H9 (cell line): ENCODE results near the gene TRIM28. TPM values are rescaled to one million over a fixed set of nuclear protein-coding genes. Genes with fewer than 3 reads are reported as not detected.

ENCODE experiments used
- DNase-seq: peaks from one replicate; pipeline ENCODE4 v3.0.0-alpha.2; 2017
- H2AFZ ChIP-seq: one replicate; pipeline ENCODE4 v1.6.1; 2013; ENCODE audit warnings: mild to moderate bottlenecking, low read length, control low read depth, moderate library complexity
- H2AK5ac ChIP-seq: 2 replicates; pipeline ENCODE4 v1.6.1; 2013; ENCODE audit warnings: low read length, control low read depth, mixed read lengths; ENCODE audit not compliant: insufficient read length
- H2BK120ac ChIP-seq: one replicate; pipeline ENCODE4 v1.6.1; 2013; ENCODE audit warnings: low read depth, mild to moderate bottlenecking, low read length, control low read depth, inconsistent platforms; ENCODE audit not compliant: poor library complexity, severe bottlenecking
- H2BK12ac ChIP-seq: 2 replicates; pipeline ENCODE4 v1.6.1; 2013; ENCODE audit warnings: low read length, control low read depth, mixed read lengths, low read depth; ENCODE audit not compliant: insufficient read length
- H2BK15ac ChIP-seq: 2 replicates; pipeline ENCODE4 v1.6.1; 2013; ENCODE audit warnings: low read depth, low read length, control low read depth
- H2BK20ac ChIP-seq: one replicate; pipeline ENCODE4 v1.6.1; 2013; ENCODE audit warnings: low read depth, mild to moderate bottlenecking, low read length, control low read depth, inconsistent platforms; ENCODE audit not compliant: poor library complexity, severe bottlenecking
- H2BK5ac ChIP-seq: 2 replicates; pipeline ENCODE4 v1.6.1; 2013; ENCODE audit warnings: low read length, control low read depth, mixed read lengths; ENCODE audit not compliant: insufficient read length
- H3K14ac ChIP-seq: 2 replicates; pipeline ENCODE4 v1.6.1; 2013; ENCODE audit warnings: low read length, control low read depth; ENCODE audit not compliant: insufficient read depth
- H3K18ac ChIP-seq: 2 replicates; pipeline ENCODE4 v1.6.1; 2013; ENCODE audit warnings: low read depth, mild to moderate bottlenecking, mixed read lengths, low read length, control low read depth; ENCODE audit not compliant: insufficient read length
- H3K23ac ChIP-seq: 2 replicates; pipeline ENCODE4 v1.6.1; 2013; ENCODE audit warnings: low read length, control low read depth, mixed read lengths, low read depth; ENCODE audit not compliant: insufficient read length
- H3K23me2 ChIP-seq: 2 replicates; pipeline ENCODE4 v1.6.1; 2013; ENCODE audit warnings: low read depth, mild to moderate bottlenecking, mixed read lengths, low read length, control low read depth; ENCODE audit not compliant: insufficient read length, poor library complexity, severe bottlenecking
- H3K27ac ChIP-seq: 2 replicates; pipeline ENCODE4 v1.5.1; 2013; ENCODE audit warnings: low read length, control low read depth, mixed read lengths, low read depth; ENCODE audit not compliant: insufficient read length
- H3K27me3 ChIP-seq: 2 replicates; pipeline ENCODE4 v1.6.1; 2013; ENCODE audit warnings: low read length, control low read depth, inconsistent platforms; ENCODE audit not compliant: insufficient read depth
- H3K4ac ChIP-seq: 2 replicates; pipeline ENCODE4 v1.6.1; 2013; ENCODE audit warnings: low read depth, mild to moderate bottlenecking, control low read depth, inconsistent platforms, low read length, moderate library complexity
- H3K4me1 ChIP-seq: 2 replicates; pipeline ENCODE4 v1.6.1; 2013; ENCODE audit warnings: low read length, control low read depth, inconsistent platforms; ENCODE audit not compliant: insufficient read depth
- H3K4me2 ChIP-seq: 2 replicates; pipeline ENCODE4 v1.6.1; 2013; ENCODE audit warnings: low read length, control low read depth, mixed read lengths; ENCODE audit not compliant: insufficient read length, insufficient read depth
- H3K56ac ChIP-seq: 2 replicates; pipeline ENCODE4 v1.6.1; 2013; ENCODE audit warnings: low read depth, mild to moderate bottlenecking, mixed read lengths, low read length, control low read depth; ENCODE audit not compliant: insufficient read length
- H3K79me1 ChIP-seq: 2 replicates; pipeline ENCODE4 v1.6.1; 2013; ENCODE audit warnings: low read depth, mild to moderate bottlenecking, moderate library complexity, low read length, control low read depth, inconsistent platforms; ENCODE audit not compliant: insufficient read depth, poor library complexity, severe bottlenecking
- H3K79me2 ChIP-seq: 2 replicates; pipeline ENCODE4 v1.6.1; 2013; ENCODE audit warnings: low read length, control low read depth, inconsistent platforms; ENCODE audit not compliant: insufficient read depth
- H3K9ac ChIP-seq: 2 replicates; pipeline ENCODE4 v1.6.1; 2013; ENCODE audit warnings: low read length, control low read depth, mixed read lengths; ENCODE audit not compliant: insufficient read length; ENCODE audit errors: extremely low read depth
- H3K9me3 ChIP-seq: one replicate; pipeline ENCODE4 v1.6.1; 2013; ENCODE audit warnings: low read depth, low read length, inconsistent platforms; ENCODE audit not compliant: control insufficient read depth
- H3T11ph ChIP-seq: one replicate; pipeline ENCODE4 v1.6.1; 2013; ENCODE audit warnings: mild to moderate bottlenecking, low read length, control low read depth, inconsistent platforms
- H4K20me1 ChIP-seq: one replicate; pipeline ENCODE4 v1.6.1; 2013; ENCODE audit not compliant: control insufficient read depth, insufficient read length, insufficient read depth
- H4K5ac ChIP-seq: 2 replicates; pipeline ENCODE4 v1.6.1; 2013; ENCODE audit warnings: low read depth, mild to moderate bottlenecking, mixed read lengths, low read length, control low read depth; ENCODE audit not compliant: insufficient read length
- H4K8ac ChIP-seq: replicated peaks from 2 replicates; pipeline ENCODE4 v1.6.1; 2013; ENCODE audit warnings: low read length, control low read depth, mixed read lengths, low read depth; ENCODE audit not compliant: insufficient read length
- H4K91ac ChIP-seq: 2 replicates; pipeline ENCODE4 v1.6.1; 2013; ENCODE audit warnings: low read depth, mild to moderate bottlenecking, moderate library complexity, mixed read lengths, low read length, control low read depth; ENCODE audit not compliant: insufficient read length
- H3K27ac Mint-ChIP-seq, 3 experiments: 2 replicates in 2 of 3; 3 replicates in 1 of 3; pipeline ENCODE4 v1.8.0; 2020 to 2021; ENCODE audit warnings: mixed read lengths in 3 of 3, mild to moderate bottlenecking in 1 of 3, moderate library complexity in 1 of 3
- H3K27me3 Mint-ChIP-seq: 2 replicates; pipeline ENCODE4 v1.8.0; 2021; ENCODE audit warnings: low read depth, mild to moderate bottlenecking, moderate library complexity, mixed read lengths
- H3K36me3 Mint-ChIP-seq, 3 experiments: 2 replicates in 2 of 3; 3 replicates in 1 of 3; pipeline ENCODE4 v1.8.0; 2020 to 2021; ENCODE audit warnings: low read depth in 3 of 3, mixed read lengths in 3 of 3; ENCODE audit not compliant: insufficient read depth in 1 of 3
- H3K4me1 Mint-ChIP-seq, 2 experiments: 2 replicates each; pipeline ENCODE4 v1.8.0; 2020; ENCODE audit warnings: mixed read lengths in 2 of 2
- H3K4me3 Mint-ChIP-seq, 2 experiments: 2 replicates in 1 of 2; 3 replicates in 1 of 2; pipeline ENCODE4 v1.8.0; 2020 to 2021; ENCODE audit warnings: mild to moderate bottlenecking in 2 of 2, mixed read lengths in 2 of 2, moderate library complexity in 1 of 2
- H3K9me3 Mint-ChIP-seq, 2 experiments: 2 replicates in 1 of 2; 3 replicates in 1 of 2; pipeline ENCODE4 v1.8.0; 2020; ENCODE audit warnings: mild to moderate bottlenecking in 2 of 2, mixed read lengths in 2 of 2, moderate library complexity in 1 of 2
- WGBS: extraction: QIAGEN DNeasy Blood & Tissue Kit; methylation state at CpG from one replicate; pipeline ENCODE4 v1.1.7; 2013; ENCODE audit warnings: missing lambda C conversion rate, low lambda C conversion rate, mixed read lengths; ENCODE audit not compliant: insufficient read length; ENCODE audit errors: extremely low coverage; 5-methylcytosine and 5-hydroxymethylcytosine counted together
- long read RNA-seq: library from polyadenylated mRNA; unstranded; transcript quantifications from one replicate; pipeline ENCODE4 v2.0.0, GENCODE V29; 2020
- total RNA-seq: library from RNA; stranded (reverse); gene quantifications from 2 replicates; pipeline ENCODE4 v1.2.1, GENCODE V29; 2021
- TF ChIP-seq, protein P1 (sequence below): fragments of 200-600 bp; sonication (generic); conservative IDR thresholded peaks from 3 replicates; pipeline ENCODE4 v1.8.0; 2021; ENCODE audit warnings: antibody characterized with exemption, mild to moderate bottlenecking

Gene TRIM28
- total RNA-seq: 1,058 and 1,084 TPM in 2 replicates
- long read RNA-seq, transcript TRIM28-201 (17 exons, 2,960 nt): major isoform, 97 of 463 reads
- long read RNA-seq, partial matches to known transcripts: 241 of 463 reads
- long read RNA-seq, other reads (novel, unspliced or antisense): 119 of 463 reads

DNA sequence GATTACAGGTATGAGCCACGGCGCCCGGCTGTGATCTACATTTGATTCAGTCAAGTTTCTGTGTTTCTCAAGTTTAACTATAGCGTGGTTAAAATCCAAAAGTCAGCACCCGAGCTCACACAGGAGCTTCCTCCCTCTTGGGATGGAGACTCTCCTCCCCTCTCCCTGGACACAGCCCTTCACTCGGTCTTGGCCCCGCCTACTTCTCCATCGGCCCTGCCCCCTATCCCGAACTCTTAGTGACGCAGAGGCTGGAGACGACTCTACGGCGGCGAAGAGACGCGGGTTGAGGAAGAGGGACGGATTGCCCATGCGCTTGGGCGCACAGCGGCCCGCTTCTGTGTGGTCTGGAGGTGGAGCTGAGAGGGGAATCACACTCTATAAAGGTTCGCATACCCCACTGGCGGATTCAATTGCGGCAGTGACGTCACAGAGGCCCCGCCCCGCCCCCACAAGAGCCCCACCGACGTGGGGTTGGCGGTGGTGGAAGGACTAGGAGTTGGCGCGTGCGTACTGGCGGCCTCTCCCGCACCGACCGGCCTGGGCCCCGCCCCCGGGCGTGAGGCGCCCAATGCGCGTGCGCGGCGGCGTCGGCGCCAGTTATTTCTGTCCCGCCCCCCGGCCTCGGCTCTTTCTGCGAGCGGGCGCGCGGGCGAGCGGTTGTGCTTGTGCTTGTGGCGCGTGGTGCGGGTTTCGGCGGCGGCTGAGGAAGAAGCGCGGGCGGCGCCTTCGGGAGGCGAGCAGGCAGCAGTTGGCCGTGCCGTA is at the start of gene TRIM28:
Gene TRIM28 (plus strand): TSS at position 239 of the 765 bp plus-strand sequence. CDS start 694 bp downstream, outside the sequence.
- Mint-ChIP-seq H3K27me3 (peaks cover 35% of the 10 kb centered on the region), H3K27ac (peak within 1 kb of the TSS; percentile 99 to 100 (median 100)), H3K36me3 (peaks cover 38 to 42% (median 41%) of the 10 kb centered on the region in 3 experiments), H3K9me3 (no peaks in the 10 kb centered on the region; a peak in 1 of 5 replicates), H3K4me3 (peak within 1 kb of the TSS; percentile 98 to 100), H3K4me1 (peaks cover 17 to 18% of the 10 kb centered on the region in 2 experiments)
- Histone ChIP-seq H3K9ac (peak within 1 kb of the TSS; percentile 91), H2AK5ac (no peak within 1 kb of the TSS), H2BK20ac (no peak within 1 kb of the TSS), H2AFZ (no peak within 1 kb of the TSS), H2BK15ac (no peak within 1 kb of the TSS), H2BK12ac (no peak within 1 kb of the TSS), H3K18ac (peak within 1 kb of the TSS; percentile 89), H3K56ac (no peak within 1 kb of the TSS), H3K4ac (no peak within 1 kb of the TSS), H3K23me2 (peaks cover 11% of the 10 kb centered on the region), H4K8ac (no peak within 1 kb of the TSS), H3K9me3 (no peaks in the 10 kb centered on the region), H3K27ac (peak within 1 kb of the TSS; percentile 75), H3T11ph (no peak within 1 kb of the TSS), H3K4me2 (peak within 1 kb of the TSS; percentile 99), H4K5ac (no peak within 1 kb of the TSS), H3K4me1 (peaks cover 4% of the 10 kb centered on the region; the same call in 1 of the 2 replicates), H2BK5ac (no peak within 1 kb of the TSS), H3K79me2 (peaks cover 26% of the 10 kb centered on the region), H2BK120ac (no peak within 1 kb of the TSS), H4K91ac (no peak within 1 kb of the TSS), H3K79me1 (peaks cover 14% of the 10 kb centered on the region), H3K27me3 (peaks cover 4% of the 10 kb centered on the region; the same call in 1 of the 2 replicates), H4K20me1 (peaks cover 7% of the 10 kb centered on the region), H3K14ac (peak within 1 kb of the TSS; percentile 98), H3K23ac (no peak within 1 kb of the TSS)
- TF ChIP-seq, protein P1, sequence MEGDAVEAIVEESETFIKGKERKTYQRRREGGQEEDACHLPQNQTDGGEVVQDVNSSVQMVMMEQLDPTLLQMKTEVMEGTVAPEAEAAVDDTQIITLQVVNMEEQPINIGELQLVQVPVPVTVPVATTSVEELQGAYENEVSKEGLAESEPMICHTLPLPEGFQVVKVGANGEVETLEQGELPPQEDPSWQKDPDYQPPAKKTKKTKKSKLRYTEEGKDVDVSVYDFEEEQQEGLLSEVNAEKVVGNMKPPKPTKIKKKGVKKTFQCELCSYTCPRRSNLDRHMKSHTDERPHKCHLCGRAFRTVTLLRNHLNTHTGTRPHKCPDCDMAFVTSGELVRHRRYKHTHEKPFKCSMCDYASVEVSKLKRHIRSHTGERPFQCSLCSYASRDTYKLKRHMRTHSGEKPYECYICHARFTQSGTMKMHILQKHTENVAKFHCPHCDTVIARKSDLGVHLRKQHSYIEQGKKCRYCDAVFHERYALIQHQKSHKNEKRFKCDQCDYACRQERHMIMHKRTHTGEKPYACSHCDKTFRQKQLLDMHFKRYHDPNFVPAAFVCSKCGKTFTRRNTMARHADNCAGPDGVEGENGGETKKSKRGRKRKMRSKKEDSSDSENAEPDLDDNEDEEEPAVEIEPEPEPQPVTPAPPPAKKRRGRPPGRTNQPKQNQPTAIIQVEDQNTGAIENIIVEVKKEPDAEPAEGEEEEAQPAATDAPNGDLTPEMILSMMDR: no peak
- no CpG with 5 or more reads among the region's 73 CpGs for WGBS
- DNase-seq: peak; percentile 97
